GM18526 (cell line): ENCODE results near the gene NUP133.

Source experiments
- POLR2A ChIP-seq: IDR thresholded peaks from 3 replicates; pipeline ENCODE4 v1.6.1; 2011; ENCODE audit not compliant: insufficient read length; ENCODE audit errors: extremely low read depth

The NUP133 gene

DNA sequence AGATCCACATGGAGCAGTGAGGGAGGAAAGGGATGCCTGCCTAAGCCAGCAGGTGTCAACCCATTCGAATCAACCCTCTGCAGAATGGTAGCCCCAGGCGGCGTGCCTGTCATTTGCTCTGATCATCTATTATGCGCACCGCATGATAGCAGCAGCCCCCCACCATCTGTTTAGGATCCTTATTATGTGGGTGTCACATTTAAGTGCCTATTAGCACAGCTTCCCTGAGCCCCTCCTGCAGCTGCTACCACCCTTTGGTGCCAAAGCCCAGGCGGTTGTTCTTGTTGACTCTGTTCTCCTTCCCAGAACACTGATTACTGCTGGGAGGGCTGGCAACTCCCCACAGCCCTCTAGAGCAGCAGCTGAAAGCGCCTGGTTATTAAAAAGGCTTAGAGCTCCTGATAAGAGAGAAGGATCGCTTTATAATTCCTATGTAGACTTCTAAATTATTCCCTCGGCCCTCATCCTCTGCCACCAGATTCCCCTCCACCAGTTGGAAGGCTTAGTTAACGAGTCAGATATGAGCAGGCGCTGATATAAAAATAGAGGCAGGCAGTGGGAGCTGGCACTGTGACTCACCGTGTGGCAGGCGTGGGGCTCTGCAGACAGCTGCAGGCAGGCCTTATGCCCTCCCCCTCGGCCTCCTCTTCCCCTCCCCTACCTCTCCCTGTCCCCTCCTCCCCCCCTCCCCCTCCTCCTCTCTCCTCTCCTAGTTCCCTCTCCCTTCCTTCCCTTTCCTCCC is 97.3 kb downstream of the NUP133 start:
- TF ChIP-seq POLR2A: no peak

GRCh38 chr1:229410370-229410691 is 97.8 kb downstream of the NUP133 start:
- TF ChIP-seq POLR2A: no peak

- TF ChIP-seq POLR2A: no peak
Observed at GRCh38 chr1:229409616-229410369, 98.3 kb downstream of the NUP133 start.

DNA sequence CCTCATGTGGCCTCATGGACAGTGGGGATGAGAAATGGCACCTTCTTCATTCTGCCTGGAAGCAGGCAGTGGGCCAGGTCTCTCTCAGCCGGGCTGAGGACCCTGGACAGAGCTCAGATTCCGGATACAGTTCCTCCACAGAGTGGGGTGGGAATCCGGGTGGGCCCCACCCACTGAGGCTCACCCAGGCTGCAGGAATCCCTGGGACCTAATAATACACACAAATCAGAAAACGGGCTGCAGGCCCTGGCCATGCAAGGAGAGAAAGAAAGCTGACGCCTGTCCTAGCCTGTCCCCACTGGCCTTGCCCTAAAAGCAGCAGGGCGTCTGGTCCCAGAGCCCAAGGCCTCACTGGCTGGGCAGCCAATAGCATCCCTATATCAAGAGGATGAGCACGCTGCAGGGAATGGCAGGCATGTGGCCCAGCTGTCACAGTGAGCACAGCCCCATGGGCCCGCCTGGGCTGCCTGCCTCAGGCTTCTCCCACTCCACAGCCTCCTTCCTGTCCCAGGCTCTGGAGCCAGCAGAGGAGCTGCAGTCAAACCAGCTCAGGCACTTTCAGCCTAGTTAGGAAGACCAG is 99.6 kb downstream of the NUP133 start:
- no peak for TF ChIP-seq POLR2A

GRCh38 chr1:229407206-229408026 is 100.7 kb downstream of the NUP133 start:
- TF ChIP-seq POLR2A: no peak

- no peak for TF ChIP-seq POLR2A
Observed at GRCh38 chr1:229406798-229407197, 101.3 kb downstream of the NUP133 start.

DNA sequence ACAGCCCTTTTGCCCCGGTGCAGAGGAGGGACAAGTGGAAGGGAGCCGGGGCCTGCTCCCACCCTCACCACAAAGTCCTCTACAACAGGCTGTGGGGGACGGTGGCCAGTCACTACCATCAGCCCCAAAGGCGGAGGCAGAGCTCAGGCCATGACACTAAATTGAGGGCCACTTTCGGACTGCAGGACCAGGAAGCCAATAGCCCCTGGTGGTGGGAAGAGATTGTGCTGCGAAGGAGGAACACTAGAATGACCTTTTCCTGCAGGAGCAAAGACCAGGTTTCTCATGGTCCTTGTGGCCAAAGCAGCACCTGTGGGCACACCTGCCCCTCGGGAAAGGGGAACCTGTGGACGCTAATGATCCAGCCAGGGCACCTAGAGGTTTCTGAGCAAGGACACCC is 104.6 kb downstream of the NUP133 start:
- TF ChIP-seq POLR2A: no peak

DNA sequence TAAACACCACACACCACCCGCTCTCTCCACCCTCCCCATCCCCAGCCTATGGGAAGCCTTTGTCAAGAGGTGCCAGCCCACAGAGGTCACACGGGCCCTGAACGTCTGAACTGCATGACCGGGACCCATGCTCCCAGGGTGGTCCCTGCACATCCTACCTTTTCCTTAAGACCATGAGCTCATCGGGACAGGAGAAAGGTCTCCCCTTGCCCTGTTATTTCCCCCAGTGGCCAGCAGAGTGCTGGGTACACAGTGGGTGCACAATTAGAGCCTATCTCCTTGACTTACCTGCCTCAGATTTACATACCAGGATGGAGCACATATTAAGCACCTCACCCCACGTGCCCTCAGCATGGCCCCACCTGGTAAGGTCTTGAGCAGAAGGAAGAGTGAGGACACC is 105.1 kb downstream of the NUP133 start:
- no peak for TF ChIP-seq POLR2A

GRCh38 chr1:229397762-229398161 is 110.4 kb downstream of the NUP133 start:
- no peak for TF ChIP-seq POLR2A

GRCh38 chr1:229396585-229397206 is 111.4 kb downstream of the NUP133 start:
- TF ChIP-seq POLR2A: no peak

- no peak for TF ChIP-seq POLR2A
Observed at GRCh38 chr1:229392936-229393335, 115.2 kb downstream of the NUP133 start.
